Measurements from ENCODE around the gene CSK.

The CSK gene

GRCh38 chr15:74829486-74829885 is 47.6 kb downstream of the CSK start:
- DNase-seq, result no peak

- DNase-seq, result peak; percentile 37
These were observed 48.1 kb downstream of the CSK start for GRCh38 chr15:74829991-74830390.

DNA sequence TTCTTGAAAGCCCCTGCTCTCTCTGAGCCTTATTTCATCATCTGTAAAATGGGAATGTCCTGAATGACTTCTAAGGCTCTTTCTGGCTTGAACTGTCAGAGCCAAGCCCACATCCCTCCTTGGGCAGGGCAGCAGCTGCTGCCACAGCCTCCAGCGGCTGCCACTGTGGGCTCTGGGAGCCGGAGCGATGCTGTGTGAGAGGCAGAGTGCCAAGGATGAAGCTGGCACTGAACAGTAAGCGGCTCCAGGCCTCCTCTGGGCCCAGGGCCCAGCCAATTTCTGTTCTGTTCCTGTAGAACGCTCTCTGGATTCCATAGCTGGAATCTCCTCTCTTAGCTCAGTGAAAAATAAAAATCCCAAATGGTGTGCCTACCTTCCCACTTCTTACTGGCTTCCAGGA is 49.0 kb downstream of the CSK start:
- no peak for DNase-seq

GRCh38 chr15:74831813-74832495 is 50.1 kb downstream of the CSK start:
- DNase-seq, result peak; percentile 76

DNA sequence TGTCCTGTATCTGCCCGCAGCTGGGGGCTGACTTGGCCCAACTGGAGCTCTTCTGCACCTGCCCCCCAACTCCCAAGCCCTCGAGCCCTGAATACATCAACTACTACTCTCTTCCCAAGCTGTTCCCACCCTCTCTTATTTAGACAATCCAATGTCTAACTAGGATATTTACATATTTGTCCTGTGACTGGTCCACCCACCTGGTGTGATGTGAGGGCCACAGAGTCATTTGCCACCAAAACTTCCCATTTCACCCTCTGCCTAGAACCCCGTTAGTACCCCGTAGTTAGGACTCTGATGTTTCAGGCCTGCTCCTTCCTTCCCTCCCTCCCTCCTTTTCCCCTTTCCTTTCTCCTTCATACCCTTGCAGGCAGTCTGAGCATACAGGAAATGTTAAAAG is 50.9 kb downstream of the CSK start:
- no peak for DNase-seq

- DNase-seq, result peak; percentile 75
These were observed 51.7 kb downstream of the CSK start for GRCh38 chr15:74833376-74834107.

DNA sequence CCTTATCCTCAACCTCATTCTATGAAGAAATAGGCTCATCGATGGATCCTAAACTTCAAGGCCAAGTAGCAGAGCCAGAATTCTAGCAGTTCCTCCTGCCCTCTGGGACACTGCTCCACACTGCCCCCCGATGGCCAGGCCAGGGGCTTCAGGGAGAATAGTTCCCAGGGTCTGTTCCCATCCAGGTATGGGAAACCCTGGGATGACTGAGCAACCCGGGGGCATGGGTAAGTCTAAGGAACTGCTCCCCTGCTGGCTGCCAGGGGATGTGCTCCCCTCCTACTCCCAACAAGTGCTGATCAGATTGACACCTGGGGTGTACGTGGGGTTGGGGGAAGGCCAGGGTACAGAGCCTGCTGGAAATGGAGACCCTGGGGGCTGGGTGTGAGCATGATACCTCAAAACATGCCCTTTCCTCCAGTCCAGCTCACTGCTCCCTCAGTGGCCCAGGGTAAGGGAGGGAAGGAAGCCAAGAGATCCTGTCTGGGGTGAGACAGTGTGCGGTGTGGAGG is 53.5 kb downstream of the CSK start:
- DNase-seq, result peak; percentile 92

- no peak for DNase-seq
These were observed 55.0 kb downstream of the CSK start for GRCh38 chr15:74836846-74837245.

GRCh38 chr15:74837482-74838136 is 55.7 kb downstream of the CSK start:
- no peak for DNase-seq

DNA sequence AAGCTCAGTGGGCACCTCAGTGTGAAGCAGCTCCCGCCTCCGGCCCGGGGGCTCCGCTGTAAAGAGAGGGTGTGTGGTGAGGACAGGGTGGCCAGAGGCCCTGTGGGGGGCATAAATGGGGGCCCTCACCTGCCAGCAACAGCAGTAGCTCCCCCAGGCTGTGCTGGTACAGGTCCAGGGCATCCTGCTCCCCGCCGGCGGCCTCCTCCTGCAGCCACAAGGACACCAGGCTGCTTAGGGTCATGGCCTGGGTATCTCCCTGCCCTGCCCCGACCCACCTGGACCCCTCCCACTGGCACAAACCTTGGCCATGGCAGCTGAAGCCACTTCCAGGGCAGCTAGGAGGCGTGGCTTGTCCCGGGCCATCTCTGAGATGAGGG is 56.2 kb downstream of the CSK start:
- DNase-seq, result no peak

DNA sequence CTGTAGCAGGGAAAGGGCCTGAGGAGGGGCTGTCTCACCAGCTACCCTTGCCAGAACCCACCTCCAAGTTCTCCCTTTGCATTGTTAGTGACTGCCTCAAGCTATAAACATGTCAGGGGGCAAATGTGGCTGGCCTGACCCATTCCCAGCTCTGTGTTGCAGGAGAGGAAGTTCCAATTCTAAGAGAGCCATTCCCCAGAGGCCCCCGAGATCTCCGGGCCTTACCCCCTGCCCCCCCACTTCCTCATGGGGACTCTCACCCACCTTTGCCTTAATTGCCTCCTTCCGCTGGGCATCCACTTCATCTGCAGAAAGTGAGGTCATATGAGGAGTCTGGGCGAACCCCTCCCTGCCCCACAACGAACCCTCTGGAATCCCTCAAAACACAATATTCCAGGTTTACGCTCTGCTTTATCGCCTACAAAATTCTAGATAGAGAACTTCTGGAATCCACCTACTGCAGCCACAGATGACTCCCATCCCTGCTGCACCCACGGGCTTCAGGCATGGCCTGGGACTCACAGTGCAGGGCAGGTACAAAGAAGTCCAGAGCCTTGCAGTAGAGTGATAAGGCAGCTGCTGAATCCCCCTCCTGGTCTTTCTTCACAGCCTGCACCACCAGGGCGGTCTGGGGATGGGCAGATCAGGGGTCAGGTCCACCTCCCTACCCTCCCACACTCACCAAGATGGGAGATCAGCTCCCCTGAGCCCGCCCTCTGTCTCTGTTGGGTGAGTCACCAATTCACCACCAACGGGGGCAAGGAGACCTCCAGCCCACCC is 57.1 kb downstream of the CSK start:
- no peak for DNase-seq

GRCh38 chr15:74839526-74840395 is 57.9 kb downstream of the CSK start:
- DNase-seq, result peak; percentile 41

DNA sequence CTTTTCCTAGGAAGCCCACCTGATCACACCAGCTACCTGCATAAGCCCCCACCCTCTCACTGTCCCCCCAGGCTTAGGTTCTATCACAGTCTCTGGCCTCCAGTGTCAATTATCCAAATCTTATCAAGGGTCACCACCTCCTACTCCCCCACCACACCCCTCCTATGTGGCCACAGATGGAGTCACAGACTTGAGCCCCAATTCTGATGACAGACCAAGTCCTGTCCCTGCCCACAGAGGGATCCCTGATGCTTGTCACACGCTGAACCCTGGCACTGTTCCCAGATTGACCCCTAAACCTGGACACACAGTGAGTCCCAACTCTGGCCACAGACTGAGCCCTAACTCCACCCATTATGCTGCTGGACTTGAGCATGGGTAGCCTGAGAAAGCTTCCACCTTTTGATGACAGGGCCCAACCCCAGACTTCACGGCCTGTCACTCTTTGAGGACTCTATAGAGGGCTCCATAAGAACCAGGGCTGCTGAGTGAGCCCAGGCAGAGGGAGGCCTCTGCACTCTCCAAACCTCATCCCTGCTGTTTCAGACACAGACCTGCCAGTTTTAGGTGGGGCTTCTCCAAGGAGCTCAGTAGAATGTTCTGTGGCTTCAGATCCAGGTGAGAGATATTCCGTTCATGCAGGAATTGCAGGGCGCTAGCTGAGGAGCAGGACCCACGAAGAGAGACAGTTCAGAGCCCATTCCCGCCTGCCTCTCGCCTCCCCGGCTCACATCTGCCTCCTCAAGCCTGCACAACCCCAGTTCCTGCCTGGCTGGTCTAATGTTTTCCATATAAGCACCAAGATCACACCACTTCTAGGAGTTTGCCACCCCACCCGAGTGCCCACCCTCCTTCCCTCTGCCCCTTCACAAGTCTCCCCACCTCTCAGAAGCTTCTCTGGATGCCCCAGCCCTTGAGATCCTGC is 59.2 kb downstream of the CSK start:
- DNase-seq, result no peak

- DNase-seq, result no peak
These were observed 60.1 kb downstream of the CSK start for GRCh38 chr15:74841891-74842373.

- DNase-seq, result peak; percentile 93
These were observed 60.9 kb downstream of the CSK start, which contains the start of gene ULK3 for GRCh38 chr15:74842581-74843444. Gene ULK3, minus strand, starts transcription at chr15:74843156. Its CDS starts 51 bp downstream, at chr15:74843105.

GRCh38 chr15:74843445-74843828 is 61.6 kb downstream of the CSK start:
- no peak for DNase-seq

- peak; percentile 81 for DNase-seq
These were observed 62.0 kb downstream of the CSK start for GRCh38 chr15:74843891-74844299.

GRCh38 chr15:74844319-74845207 is 62.7 kb downstream of the CSK start:
- DNase-seq, result peak; percentile 97

DNA sequence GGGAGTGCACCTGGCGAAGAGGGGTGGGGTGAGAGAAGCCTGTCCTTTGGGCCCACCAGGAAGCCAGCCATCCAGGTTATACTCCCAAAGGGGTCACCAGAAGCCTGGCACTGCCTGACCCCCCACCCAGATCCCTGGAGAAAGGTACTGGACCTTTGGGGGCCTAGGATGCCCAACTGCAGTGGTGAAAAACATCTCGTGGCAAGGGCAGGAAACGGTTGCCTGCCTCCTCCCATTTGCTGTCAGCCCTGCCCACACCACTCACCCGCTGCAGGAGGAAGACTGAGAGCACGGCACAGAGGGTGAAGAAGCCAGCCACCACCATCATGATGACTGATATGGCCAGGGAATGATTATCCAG is 63.3 kb downstream of the CSK start:
- DNase-seq, result no peak
